Measurements from ENCODE around the gene TMEM187. TPM values are rescaled to one million over a fixed set of nuclear protein-coding genes. Genes with fewer than 3 reads are reported as not detected.
"Not testable (repeated sequence)": the region's sequence is repeated elsewhere in the genome, so short reads cannot be mapped to it uniquely, and the experiment has no call there.

TMEM187 gene
- polyA plus RNA-seq, 4 donors: 4.2 to 10.1 (median 6.0) TPM

- H3K4me1 ChIP-seq (ENCODE audit: control insufficient read depth in 3 of 3, insufficient read depth in 2 of 3, low read depth in 1 of 3, low read length in 2 of 3): peaks cover 0 to 4% (median 0%) of the 10 kb centered on the region in 3 donors
- H3K27ac ChIP-seq (ENCODE audit: low read depth in 1 of 3, low read length in 2 of 3): no peak overlapping the region
- WGBS, 3 donors: 88 to 93% (median 89%) methylated on average over 14 of the region's 14 CpGs
- DNase-seq: no peak
- H3K4me3 ChIP-seq (ENCODE audit: low read depth in 1 of 3, low read length in 3 of 3): no peak overlapping the region
- H3K36me3 ChIP-seq (ENCODE audit: control insufficient read depth in 3 of 3, insufficient read depth in 2 of 3, low read depth in 1 of 3, low read length in 3 of 3): no peaks in the 10 kb centered on the region
- no peaks in the 10 kb centered on the region for H3K27me3 ChIP-seq (ENCODE audit: control insufficient read depth in 3 of 3, insufficient read depth in 3 of 3, low read length in 3 of 3)
- no peaks in the 10 kb centered on the region for H3K9me3 ChIP-seq (ENCODE audit: control insufficient read depth in 2 of 2, insufficient read depth in 1 of 2, low read depth in 1 of 2, low read length in 1 of 2)
- no peak for FAIRE-seq
Measured at GRCh38 chrX:153989973-153990655, 17.6 kb downstream of the TMEM187 start.

GRCh38 chrX:153991013-153991580 is 18.5 kb downstream of the TMEM187 start:
- Histone ChIP-seq H3K36me3 (ENCODE audit: control insufficient read depth in 3 of 3, insufficient read depth in 2 of 3, low read depth in 1 of 3, low read length in 3 of 3) (no peaks in the 10 kb centered on the region), H3K4me3 (ENCODE audit: low read depth in 1 of 3, low read length in 3 of 3) (no peak overlapping the region), H3K27me3 (ENCODE audit: control insufficient read depth in 3 of 3, insufficient read depth in 3 of 3, low read length in 3 of 3) (no peaks in the 10 kb centered on the region), H3K4me1 (ENCODE audit: control insufficient read depth in 3 of 3, insufficient read depth in 2 of 3, low read depth in 1 of 3, low read length in 2 of 3) (no peaks in the 10 kb centered on the region), H3K27ac (ENCODE audit: low read depth in 1 of 3, low read length in 2 of 3) (no peak overlapping the region), H3K9me3 (ENCODE audit: control insufficient read depth in 2 of 2, insufficient read depth in 1 of 2, low read depth in 1 of 2, low read length in 1 of 2) (no peaks in the 10 kb centered on the region)
- WGBS, 3 donors: 96 to 98% (median 97%) methylated on average over 3 of the region's 3 CpGs
- FAIRE-seq: no peak
- no peak for DNase-seq

- DNase-seq: no peak
- no peaks in the 10 kb centered on the region for H3K27me3 ChIP-seq (ENCODE audit: control insufficient read depth in 3 of 3, insufficient read depth in 3 of 3, low read length in 3 of 3)
- 78 to 84% (median 82%) methylated on average over 8 of the region's 8 CpGs for WGBS, 3 donors
- no peak for FAIRE-seq
- H3K36me3 ChIP-seq (ENCODE audit: control insufficient read depth in 3 of 3, insufficient read depth in 2 of 3, low read depth in 1 of 3, low read length in 3 of 3): no peaks in the 10 kb centered on the region
- H3K4me3 ChIP-seq (ENCODE audit: low read depth in 1 of 3, low read length in 3 of 3): no peak overlapping the region
- H3K9me3 ChIP-seq (ENCODE audit: control insufficient read depth in 2 of 2, insufficient read depth in 1 of 2, low read depth in 1 of 2, low read length in 1 of 2): no peaks in the 10 kb centered on the region
- no peaks in the 10 kb centered on the region for H3K4me1 ChIP-seq (ENCODE audit: control insufficient read depth in 3 of 3, insufficient read depth in 2 of 3, low read depth in 1 of 3, low read length in 2 of 3)
- H3K27ac ChIP-seq (ENCODE audit: low read depth in 1 of 3, low read length in 2 of 3): no peak overlapping the region
Measured at GRCh38 chrX:153992180-153992579, 19.6 kb downstream of the TMEM187 start.

GRCh38 chrX:153993079-153993478 is 20.5 kb downstream of the TMEM187 start:
- Histone ChIP-seq H3K27ac (ENCODE audit: low read depth in 1 of 3, low read length in 2 of 3) (no peak overlapping the region), H3K4me3 (ENCODE audit: low read depth in 1 of 3, low read length in 3 of 3) (no peak overlapping the region), H3K36me3 (ENCODE audit: control insufficient read depth in 3 of 3, insufficient read depth in 2 of 3, low read depth in 1 of 3, low read length in 3 of 3) (no peaks in the 10 kb centered on the region), H3K4me1 (ENCODE audit: control insufficient read depth in 3 of 3, insufficient read depth in 2 of 3, low read depth in 1 of 3, low read length in 2 of 3) (no peaks in the 10 kb centered on the region), H3K9me3 (ENCODE audit: control insufficient read depth in 2 of 2, insufficient read depth in 1 of 2, low read depth in 1 of 2, low read length in 1 of 2) (no peaks in the 10 kb centered on the region), H3K27me3 (ENCODE audit: control insufficient read depth in 3 of 3, insufficient read depth in 3 of 3, low read length in 3 of 3) (no peaks in the 10 kb centered on the region)
- DNase-seq: no peak
- FAIRE-seq: no peak
- WGBS, 3 donors: 85 to 90% (median 88%) methylated on average over 12 of the region's 12 CpGs

GRCh38 chrX:153993978-153994377 is 21.4 kb downstream of the TMEM187 start:
- H3K27me3 ChIP-seq (ENCODE audit: control insufficient read depth in 3 of 3, insufficient read depth in 3 of 3, low read length in 3 of 3): no peaks in the 10 kb centered on the region
- no peak for FAIRE-seq
- WGBS, 3 donors: 89 to 94% (median 91%) methylated on average over 10 of the region's 10 CpGs
- no peaks in the 10 kb centered on the region for H3K36me3 ChIP-seq (ENCODE audit: control insufficient read depth in 3 of 3, insufficient read depth in 2 of 3, low read depth in 1 of 3, low read length in 3 of 3)
- H3K4me1 ChIP-seq (ENCODE audit: control insufficient read depth in 3 of 3, insufficient read depth in 2 of 3, low read depth in 1 of 3, low read length in 2 of 3): no peaks in the 10 kb centered on the region
- no peak for DNase-seq
- H3K27ac ChIP-seq (ENCODE audit: low read depth in 1 of 3, low read length in 2 of 3): no peak overlapping the region
- no peak overlapping the region for H3K4me3 ChIP-seq (ENCODE audit: low read depth in 1 of 3, low read length in 3 of 3)
- no peaks in the 10 kb centered on the region for H3K9me3 ChIP-seq (ENCODE audit: control insufficient read depth in 2 of 2, insufficient read depth in 1 of 2, low read depth in 1 of 2, low read length in 1 of 2)

- not testable (repeated sequence) for H3K27me3 ChIP-seq (ENCODE audit: control insufficient read depth in 3 of 3, insufficient read depth in 3 of 3, low read length in 3 of 3); H3K9me3 ChIP-seq (ENCODE audit: control insufficient read depth in 2 of 2, insufficient read depth in 1 of 2, low read depth in 1 of 2, low read length in 1 of 2); H3K27ac ChIP-seq (ENCODE audit: low read depth in 1 of 3, low read length in 2 of 3); H3K4me1 ChIP-seq (ENCODE audit: control insufficient read depth in 3 of 3, insufficient read depth in 2 of 3, low read depth in 1 of 3, low read length in 2 of 3); H3K36me3 ChIP-seq (ENCODE audit: control insufficient read depth in 3 of 3, insufficient read depth in 2 of 3, low read depth in 1 of 3, low read length in 3 of 3); H3K4me3 ChIP-seq (ENCODE audit: low read depth in 1 of 3, low read length in 3 of 3); DNase-seq; FAIRE-seq
- WGBS, 3 donors: 63 to 81% (median 67%) methylated on average over 1 to 3 of the region's 5 CpGs
Measured at GRCh38 chrX:153994398-153994797, 21.8 kb downstream of the TMEM187 start.

GRCh38 chrX:153995504-153995903 is 22.9 kb downstream of the TMEM187 start:
- H3K4me1 ChIP-seq (ENCODE audit: control insufficient read depth in 3 of 3, insufficient read depth in 2 of 3, low read depth in 1 of 3, low read length in 2 of 3): no peaks in the 10 kb centered on the region
- H3K27ac ChIP-seq (ENCODE audit: low read depth in 1 of 3, low read length in 2 of 3): no peak overlapping the region
- no peaks in the 10 kb centered on the region for H3K36me3 ChIP-seq (ENCODE audit: control insufficient read depth in 3 of 3, insufficient read depth in 2 of 3, low read depth in 1 of 3, low read length in 3 of 3)
- WGBS, 3 donors: 91 to 95% (median 92%) methylated on average over 6 to 8 of the region's 8 CpGs
- H3K27me3 ChIP-seq (ENCODE audit: control insufficient read depth in 3 of 3, insufficient read depth in 3 of 3, low read length in 3 of 3): no peaks in the 10 kb centered on the region
- DNase-seq (no peak), FAIRE-seq (no peak)
- H3K9me3 ChIP-seq (ENCODE audit: control insufficient read depth in 2 of 2, insufficient read depth in 1 of 2, low read depth in 1 of 2, low read length in 1 of 2): no peaks in the 10 kb centered on the region
- H3K4me3 ChIP-seq (ENCODE audit: low read depth in 1 of 3, low read length in 3 of 3): no peak overlapping the region

GRCh38 chrX:153999359-154000037 is 26.9 kb downstream of the TMEM187 start:
- Histone ChIP-seq H3K4me1 (ENCODE audit: control insufficient read depth in 3 of 3, insufficient read depth in 2 of 3, low read depth in 1 of 3, low read length in 2 of 3) (no peaks in the 10 kb centered on the region), H3K9me3 (ENCODE audit: control insufficient read depth in 2 of 2, insufficient read depth in 1 of 2, low read depth in 1 of 2, low read length in 1 of 2) (no peaks in the 10 kb centered on the region), H3K4me3 (ENCODE audit: low read depth in 1 of 3, low read length in 3 of 3) (no peak overlapping the region), H3K27ac (ENCODE audit: low read depth in 1 of 3, low read length in 2 of 3) (no peak overlapping the region), H3K36me3 (ENCODE audit: control insufficient read depth in 3 of 3, insufficient read depth in 2 of 3, low read depth in 1 of 3, low read length in 3 of 3) (peaks cover 0 to 4% (median 0%) of the 10 kb centered on the region in 3 donors), H3K27me3 (ENCODE audit: control insufficient read depth in 3 of 3, insufficient read depth in 3 of 3, low read length in 3 of 3) (no peaks in the 10 kb centered on the region)
- FAIRE-seq (no peak), DNase-seq (no peak)
- WGBS, 3 donors: 37 to 70% (median 46%) methylated on average over 19 of the region's 19 CpGs
